H7 (cell line): Measurements from ENCODE around the gene SPOCK1. TPM values are rescaled to one million over a fixed set of nuclear protein-coding genes. Genes with fewer than 3 reads are reported as not detected.

Experiments used
- DNase-seq: peaks from one replicate; pipeline ENCODE4 v3.0.0; 2012
- H3K27me3 ChIP-seq: 2 replicates; pipeline ENCODE4 v1.6.0; 2011; ENCODE audit warnings: mild to moderate bottlenecking, low read length; ENCODE audit not compliant: control insufficient read depth, insufficient read depth
- H3K36me3 ChIP-seq: replicated peaks from 2 replicates; pipeline ENCODE4 v1.5.1; 2011; ENCODE audit warnings: low read length; ENCODE audit not compliant: control insufficient read depth, insufficient read depth
- H3K4me3 ChIP-seq: 2 replicates; pipeline ENCODE4 v1.5.1; 2011; ENCODE audit warnings: low read depth, mild to moderate bottlenecking, control low read depth, low read length, moderate library complexity; ENCODE audit not compliant: insufficient read depth
- total RNA-seq: library from RNA; depleted of rRNA; stranded (reverse); fragments of >200 nt; shearing (Covaris generic); gene quantifications from 2 replicates; pipeline ENCODE4 v1.2.3, GENCODE V29; 2014

Gene SPOCK1
- total RNA-seq, 1 experiment from 2014 or later = 1.4 TPM

DNA sequence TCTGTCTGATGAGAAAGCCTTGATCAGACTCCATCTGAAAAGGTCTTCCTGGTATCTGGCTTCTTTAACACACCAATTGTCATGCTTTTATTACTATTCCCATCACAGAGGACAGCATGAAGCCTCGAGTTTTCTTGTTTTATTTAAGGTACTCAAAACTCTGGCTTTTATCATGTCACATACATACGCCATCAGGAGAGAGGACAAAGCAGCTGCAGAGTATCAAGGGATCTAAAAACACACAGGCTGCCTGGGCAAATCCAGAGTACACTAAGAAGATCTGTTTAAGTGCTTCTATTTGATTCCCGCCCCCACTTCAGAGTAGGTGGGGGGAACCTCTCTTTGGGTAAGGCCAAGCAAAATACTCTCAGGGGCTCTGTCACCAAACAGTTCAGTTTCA is 277.2 kb downstream of the SPOCK1 start:
- H3K27me3 ChIP-seq = no peaks in the 10 kb centered on the region
- DNase-seq = no peak
- no peak overlapping the region for H3K4me3 ChIP-seq
- no peaks in the 10 kb centered on the region for H3K36me3 ChIP-seq

DNA sequence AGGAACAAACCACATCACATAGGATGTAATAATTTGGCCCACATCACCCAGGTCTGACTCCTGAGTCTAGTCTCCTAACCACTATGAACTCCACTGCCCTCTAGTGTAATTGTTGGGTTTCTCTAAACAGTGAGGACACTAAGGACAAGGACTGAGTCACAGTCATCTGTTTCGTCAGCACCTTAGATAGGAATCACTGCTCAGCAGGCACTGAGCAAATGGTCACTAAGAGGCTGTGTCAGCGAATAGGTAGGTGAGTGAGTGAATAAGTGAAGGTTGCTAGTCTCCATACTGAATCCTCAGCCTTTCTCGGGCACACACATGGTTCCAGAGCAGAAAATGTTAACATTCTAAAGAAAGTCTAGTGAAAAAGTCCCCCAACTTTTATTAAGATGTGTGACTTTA is 278.6 kb downstream of the SPOCK1 start:
- Histone ChIP-seq H3K36me3 (no peaks in the 10 kb centered on the region), H3K4me3 (no peak overlapping the region), H3K27me3 (no peaks in the 10 kb centered on the region)
- peak; percentile 40 for DNase-seq

DNA sequence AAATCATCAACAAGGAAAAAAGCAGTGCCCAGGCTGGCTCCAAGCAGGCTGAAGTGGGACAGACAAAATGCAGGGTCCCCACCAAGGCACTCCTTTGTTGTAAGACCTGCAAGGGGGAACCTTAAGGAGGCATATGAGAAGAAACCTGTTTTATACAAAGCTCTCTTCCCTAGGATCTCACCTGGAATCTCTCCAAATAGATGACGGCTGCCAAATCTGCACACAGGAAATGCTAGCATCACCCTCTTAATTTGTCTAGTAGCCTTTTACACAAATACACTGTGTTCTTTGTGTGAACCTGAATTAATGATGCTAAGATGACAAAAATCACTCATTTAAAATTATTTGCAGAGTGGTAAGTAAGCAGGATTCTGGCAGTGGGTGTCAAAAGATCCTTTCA is 280.2 kb downstream of the SPOCK1 start:
- H3K4me3 ChIP-seq = no peak overlapping the region
- DNase-seq = no peak
- H3K36me3 ChIP-seq = no peaks in the 10 kb centered on the region
- H3K27me3 ChIP-seq = no peaks in the 10 kb centered on the region

DNA sequence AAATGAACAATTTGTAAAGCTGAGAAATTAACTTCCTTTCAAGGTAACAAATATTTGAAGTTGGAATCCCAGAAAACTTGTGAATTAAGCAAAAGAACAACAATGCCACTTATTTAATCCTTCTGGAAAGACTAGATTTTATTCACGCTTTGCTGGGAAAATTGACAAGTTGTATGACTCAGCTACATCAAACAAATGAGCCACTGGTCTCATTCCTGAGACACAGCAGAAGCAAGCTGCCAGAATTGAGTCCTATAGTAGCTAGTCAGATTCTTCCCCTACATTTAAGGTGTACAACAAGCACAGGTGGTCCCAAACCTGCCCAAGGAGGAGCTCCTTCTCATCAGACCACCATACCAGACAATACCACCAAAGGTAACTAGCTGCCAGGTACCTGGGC is 280.7 kb downstream of the SPOCK1 start:
- DNase-seq = no peak
- H3K4me3 ChIP-seq = no peak overlapping the region
- H3K27me3 ChIP-seq = no peaks in the 10 kb centered on the region
- H3K36me3 ChIP-seq = no peaks in the 10 kb centered on the region

DNA sequence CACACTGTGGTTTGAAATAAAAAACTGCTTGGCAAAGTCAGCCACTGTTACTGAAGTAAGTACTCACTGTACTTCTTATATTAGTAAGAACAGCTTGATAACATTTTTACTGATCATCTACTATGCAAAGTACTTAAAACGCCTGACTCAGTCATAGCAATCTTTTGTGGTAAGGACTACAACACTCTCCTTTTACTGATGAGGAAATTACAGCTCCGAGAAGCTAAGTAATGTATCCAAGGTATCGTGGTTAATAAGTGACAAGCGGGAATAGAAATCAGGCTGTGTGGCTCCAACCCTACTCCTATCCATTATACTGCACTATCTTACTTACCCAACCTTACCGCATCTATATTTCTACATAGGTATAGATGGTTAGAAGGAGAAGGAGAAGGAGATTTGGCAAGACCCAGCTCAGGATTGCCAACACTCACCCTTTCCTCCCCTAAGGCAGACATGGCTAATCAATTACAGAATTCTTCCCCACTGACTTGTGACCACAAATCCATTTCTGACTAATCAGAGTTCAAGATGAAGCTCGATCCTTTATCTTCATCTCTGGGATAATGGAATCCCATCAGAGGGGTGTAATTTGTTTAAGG is 281.4 kb downstream of the SPOCK1 start:
- no peak for DNase-seq
- no peak overlapping the region for H3K4me3 ChIP-seq
- H3K36me3 ChIP-seq = no peaks in the 10 kb centered on the region
- H3K27me3 ChIP-seq = no peaks in the 10 kb centered on the region

DNA sequence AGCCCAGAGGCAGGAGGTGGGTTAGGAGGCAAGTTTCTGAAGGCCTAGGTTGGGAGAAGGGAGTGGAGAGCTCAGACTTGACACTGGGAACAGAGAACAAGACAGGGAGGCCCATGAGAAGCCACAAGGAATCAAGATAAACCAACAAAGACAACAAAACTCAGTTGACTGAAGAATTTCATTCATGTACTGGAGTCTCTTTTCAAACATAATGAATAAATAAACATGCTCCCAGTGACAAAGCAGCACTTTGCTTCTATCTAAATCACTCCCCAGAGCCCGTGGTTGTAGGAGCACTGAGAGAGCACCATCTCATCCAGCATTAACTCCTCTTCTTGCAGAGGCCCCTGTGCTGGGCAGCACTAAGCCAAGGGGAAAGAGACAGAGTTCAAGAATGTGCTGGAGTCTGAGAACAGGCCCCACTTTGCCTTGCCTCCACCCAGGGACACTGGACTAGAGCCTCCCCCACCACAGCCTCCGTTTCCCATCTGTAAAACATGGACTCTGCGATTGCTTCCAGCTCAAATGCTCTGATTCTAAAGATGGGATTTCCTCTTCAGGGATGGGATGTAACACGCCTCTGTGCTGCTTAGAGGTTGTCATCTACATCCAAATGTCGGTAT is 282.0 kb downstream of the SPOCK1 start:
- Histone ChIP-seq H3K27me3 (no peaks in the 10 kb centered on the region), H3K4me3 (no peak overlapping the region), H3K36me3 (no peaks in the 10 kb centered on the region)
- no peak for DNase-seq

DNA sequence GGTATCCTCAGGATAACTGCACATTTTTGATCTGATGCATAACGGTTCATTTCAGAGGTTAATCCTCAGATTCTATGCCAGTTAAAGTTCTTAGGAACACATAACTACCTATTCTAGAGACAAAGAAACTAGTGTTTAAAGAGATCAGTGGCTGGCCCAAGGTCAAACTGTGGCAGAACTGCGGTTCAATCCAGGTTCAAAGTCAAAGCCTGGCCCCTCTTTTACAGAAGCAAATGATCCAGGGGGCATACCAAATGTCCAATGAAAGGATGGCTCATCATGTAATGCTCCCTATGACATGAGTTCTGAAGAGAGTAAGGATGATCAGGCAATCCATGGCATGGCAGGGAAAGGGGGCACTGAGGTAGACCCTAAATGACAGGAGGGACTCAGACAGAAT is 283.3 kb downstream of the SPOCK1 start:
- DNase-seq = no peak
- H3K4me3 ChIP-seq = no peak overlapping the region
- H3K36me3 ChIP-seq = no peaks in the 10 kb centered on the region
- H3K27me3 ChIP-seq = no peaks in the 10 kb centered on the region

DNA sequence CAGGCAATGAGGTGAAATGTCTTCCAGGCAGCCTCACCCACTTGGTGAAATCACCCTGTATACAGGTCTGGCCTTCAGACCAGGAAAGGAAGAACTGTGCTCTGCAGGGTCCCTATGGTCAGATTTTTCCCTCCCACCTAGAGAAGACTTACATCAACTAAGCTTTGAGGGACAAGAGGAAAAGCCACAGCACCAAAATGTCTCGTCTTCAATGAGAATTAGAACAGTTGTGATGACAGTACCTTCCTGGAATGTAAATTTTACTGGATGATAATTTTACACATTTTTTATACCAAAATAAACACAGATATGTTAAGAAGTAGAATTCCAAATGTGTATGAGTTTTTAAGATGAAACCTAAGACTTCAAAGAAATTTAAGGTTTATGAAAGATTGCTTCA is 283.9 kb downstream of the SPOCK1 start:
- DNase-seq = no peak
- no peaks in the 10 kb centered on the region for H3K27me3 ChIP-seq
- H3K36me3 ChIP-seq = no peaks in the 10 kb centered on the region
- H3K4me3 ChIP-seq = no peak overlapping the region

DNA sequence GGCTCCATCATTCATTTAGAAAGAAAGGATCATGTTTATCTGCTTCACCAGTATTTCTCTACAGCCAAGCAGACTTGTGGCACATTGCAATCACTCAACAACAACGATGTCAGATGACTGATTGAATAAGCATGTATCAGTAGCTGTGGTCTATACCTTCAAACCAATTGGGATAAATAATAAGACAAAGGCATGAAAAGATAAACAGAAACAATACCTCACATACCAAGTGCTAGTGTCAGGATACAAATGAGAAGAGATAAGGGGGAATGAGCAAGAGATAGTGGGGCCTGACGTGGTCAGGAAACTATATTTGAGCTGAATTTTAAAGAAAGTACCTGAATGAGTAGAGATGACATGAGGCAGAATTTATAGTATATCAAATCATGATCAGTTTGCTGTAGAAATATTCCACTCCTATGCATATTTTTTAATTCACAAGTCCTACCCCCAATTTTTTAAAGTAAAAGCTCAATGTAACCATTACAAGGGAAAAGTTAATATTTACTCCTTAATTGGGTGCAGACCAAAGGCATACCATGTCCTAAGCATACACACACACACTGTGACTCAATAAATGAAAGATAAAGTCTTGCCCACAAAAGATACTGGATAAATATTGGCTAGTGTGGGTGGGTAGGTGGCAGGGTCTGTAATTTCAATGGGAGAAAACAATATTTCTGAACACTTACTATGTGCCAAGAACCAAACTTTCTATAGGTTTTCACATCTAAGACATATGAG is 284.5 kb downstream of the SPOCK1 start:
- Histone ChIP-seq H3K36me3 (no peaks in the 10 kb centered on the region), H3K4me3 (no peak overlapping the region), H3K27me3 (no peaks in the 10 kb centered on the region)
- DNase-seq = no peak

DNA sequence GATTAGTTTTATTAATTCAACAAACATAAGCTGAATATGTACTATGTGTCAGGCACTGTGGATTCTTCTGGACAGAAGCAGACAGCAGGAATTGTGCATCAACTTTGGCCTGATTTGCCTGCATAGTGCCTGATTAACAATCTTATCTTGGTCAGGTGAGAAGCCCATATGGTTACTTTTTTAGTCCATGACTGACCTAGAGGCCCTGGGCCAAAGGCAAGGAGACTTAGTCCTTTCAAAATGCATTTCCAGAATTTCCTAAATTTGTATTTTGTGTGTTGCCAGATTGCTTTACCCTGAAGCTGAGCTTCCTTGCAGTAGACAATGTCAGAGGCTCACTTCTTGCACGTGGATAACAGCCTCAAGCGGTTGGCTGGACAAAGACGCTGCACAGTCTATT is 286.7 kb downstream of the SPOCK1 start:
- Histone ChIP-seq H3K27me3 (no peaks in the 10 kb centered on the region), H3K36me3 (no peaks in the 10 kb centered on the region), H3K4me3 (no peak overlapping the region)
- no peak for DNase-seq

DNA sequence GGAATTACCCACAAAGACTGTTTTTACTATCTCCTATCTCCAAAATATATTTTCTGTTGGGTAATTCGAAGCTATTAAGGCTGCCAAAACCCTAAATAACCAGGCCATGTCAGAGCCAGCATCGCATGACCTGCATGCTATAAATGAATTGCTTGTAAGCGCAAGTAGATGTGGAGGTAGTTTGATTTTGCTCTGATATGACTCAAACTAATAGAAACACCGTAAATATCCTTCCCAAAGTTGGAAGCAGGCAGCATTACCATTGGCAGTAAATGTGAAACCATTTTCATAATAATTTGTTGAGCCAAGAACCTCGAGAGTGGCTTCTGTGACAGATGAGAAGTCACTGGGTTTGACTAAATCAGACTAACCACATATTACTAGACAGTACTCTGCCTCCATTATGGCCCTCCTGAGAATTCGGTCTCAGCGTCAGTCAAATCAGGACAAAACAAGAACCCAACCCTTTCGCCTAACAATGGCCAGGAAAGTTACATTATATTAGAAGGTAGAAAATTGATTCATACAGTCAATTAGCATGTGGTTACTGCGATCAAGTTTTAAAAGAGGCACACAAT is 289.8 kb downstream of the SPOCK1 start:
- Histone ChIP-seq H3K36me3 (no peaks in the 10 kb centered on the region), H3K27me3 (no peaks in the 10 kb centered on the region), H3K4me3 (no peak overlapping the region)
- no peak for DNase-seq

DNA sequence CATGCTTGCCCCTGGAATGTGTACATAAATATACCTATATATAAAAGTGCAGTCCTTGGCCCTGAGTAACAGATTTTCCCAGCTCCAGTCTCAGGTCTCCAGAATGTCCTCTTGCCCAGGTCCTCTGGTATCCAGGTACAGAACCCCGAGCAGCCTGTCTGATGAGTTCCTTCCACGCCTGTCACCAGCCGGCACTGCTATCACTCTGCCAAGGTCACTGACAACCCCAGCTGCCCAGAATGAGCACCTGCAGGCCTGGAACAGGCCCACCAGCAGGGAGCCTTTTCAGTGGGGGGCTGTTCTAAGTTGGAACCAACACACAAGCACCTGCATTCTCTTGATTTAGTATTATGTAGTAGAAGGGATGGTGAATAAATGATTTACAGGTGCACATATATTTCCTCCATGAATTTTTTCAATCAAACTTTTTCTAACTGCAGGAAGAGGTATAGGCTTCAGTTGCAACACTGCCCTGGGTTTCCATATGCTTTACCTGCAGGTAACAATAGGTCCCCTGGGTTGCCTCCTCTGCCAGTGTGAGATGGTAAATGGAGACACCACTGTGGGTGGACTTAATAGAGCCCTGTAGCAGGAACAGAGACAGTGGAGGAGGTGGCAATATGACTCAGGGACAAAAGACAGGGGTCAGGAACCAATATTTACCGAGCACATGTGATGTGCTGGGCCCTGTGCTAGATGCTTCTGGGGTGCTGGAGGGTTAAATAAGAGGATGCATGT is 291.9 kb downstream of the SPOCK1 start:
- H3K4me3 ChIP-seq = no peak overlapping the region
- no peaks in the 10 kb centered on the region for H3K36me3 ChIP-seq
- no peaks in the 10 kb centered on the region for H3K27me3 ChIP-seq
- no peak for DNase-seq

DNA sequence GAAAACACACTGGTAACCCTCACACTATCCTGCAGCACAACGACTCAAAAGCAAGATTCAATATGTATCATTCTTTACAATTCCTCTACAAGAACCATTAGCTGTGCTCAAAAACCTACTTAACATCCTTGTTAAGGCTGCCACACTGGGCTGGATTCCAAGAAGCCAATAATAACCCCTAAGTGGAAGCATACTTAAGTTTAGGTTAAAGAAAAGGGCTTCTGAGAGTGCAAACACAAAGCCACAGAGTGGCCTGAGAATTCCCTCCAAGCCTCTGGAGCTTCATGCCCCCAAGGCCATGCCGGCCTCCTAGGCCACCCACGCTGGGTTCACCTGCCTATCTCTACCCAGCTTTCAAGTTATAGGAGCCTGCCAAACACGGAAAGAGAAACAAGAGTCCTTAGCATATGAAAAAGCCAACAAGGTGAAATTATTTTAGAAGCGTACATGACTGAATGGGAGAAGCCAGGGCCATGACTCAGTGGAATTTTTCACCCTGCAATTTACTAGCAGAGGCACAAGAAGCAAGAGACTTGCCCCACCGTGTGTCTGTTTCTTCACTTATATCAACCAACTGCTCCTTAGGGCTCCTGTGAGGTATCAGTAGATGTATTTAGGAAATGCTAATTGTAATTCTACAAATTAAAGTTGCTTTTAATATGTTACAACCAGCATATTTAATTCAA is 293.0 kb downstream of the SPOCK1 start:
- H3K27me3 ChIP-seq = no peaks in the 10 kb centered on the region
- DNase-seq = no peak
- H3K36me3 ChIP-seq = no peaks in the 10 kb centered on the region
- no peak overlapping the region for H3K4me3 ChIP-seq
